MCF 10A (cell line): ENCODE data around the gene EFNA1. TPM values are rescaled to one million over a fixed set of nuclear protein-coding genes. Genes with fewer than 3 reads are reported as not detected.

Experiments
- BruUV-seq: library from RNA; stranded (reverse); fragments of 400-500 nt; replicated peaks from 2 replicates; lab custom pipeline; 2021; lab: Mats Ljungman, UMichigan
- CTCF ChIA-PET: fragments of 300-600 bp; sonication (Branson Sonifier 250); formaldehyde crosslinking; extraction: SDS; loops from one replicate; lab custom pipeline; 2021; ENCODE audit warnings: antibody characterized with exemption, inconsistent platforms; lab: Yijun Ruan, JAX
- POLR2A ChIA-PET: fragments of 300-600, 350-650 bp; sonication (Branson Sonifier 250); formaldehyde crosslinking; extraction: SDS; loops from one replicate; lab custom pipeline; 2020; ENCODE audit warnings: antibody characterized with exemption, inconsistent platforms; lab: Yijun Ruan, JAX
- DNase-seq: peaks from one replicate; pipeline ENCODE4 v3.0.0-alpha.2; 2018; ENCODE audit not compliant: unreplicated experiment
- H3K27ac Mint-ChIP-seq: one replicate; pipeline ENCODE4 v1.8.0; 2022; ENCODE audit warnings: mild to moderate bottlenecking, low read depth, mixed read lengths; ENCODE audit not compliant: unreplicated experiment
- H3K27me3 Mint-ChIP-seq: one replicate; pipeline ENCODE4 v1.8.0; 2022; ENCODE audit warnings: mixed read lengths; ENCODE audit not compliant: insufficient read depth, unreplicated experiment
- H3K36me3 Mint-ChIP-seq: one replicate; pipeline ENCODE4 v1.8.0; 2022; ENCODE audit warnings: mild to moderate bottlenecking, moderate library complexity, mixed read lengths; ENCODE audit not compliant: insufficient read depth, unreplicated experiment
- H3K4me1 Mint-ChIP-seq: one replicate; pipeline ENCODE4 v1.8.0; 2022; ENCODE audit warnings: mixed read lengths; ENCODE audit not compliant: insufficient read depth, unreplicated experiment
- H3K4me3 Mint-ChIP-seq: one replicate; pipeline ENCODE4 v1.8.0; 2022; ENCODE audit warnings: mild to moderate bottlenecking, moderate library complexity, mixed read lengths; ENCODE audit not compliant: unreplicated experiment
- H3K9me3 Mint-ChIP-seq: one replicate; pipeline ENCODE4 v1.8.0; 2022; ENCODE audit warnings: mixed read lengths; ENCODE audit not compliant: unreplicated experiment
- intact Hi-C: fragments of 100-400 bp; cut with micrococcal nuclease; formaldehyde crosslinking; loops from 2 replicates; pipeline ENCODE4 v1.14.1; 2022
- total RNA-seq: library from RNA; stranded (reverse); gene quantifications from 2 replicates; pipeline ENCODE4 v1.2.3, GENCODE V29; 2022
- TF ChIP-seq, protein P1 (sequence below): fragments of 200-600 bp; IDR thresholded peaks from one replicate; pipeline ENCODE4 v1.8.0; 2022; ENCODE audit warnings: antibody characterized with exemption, mild to moderate bottlenecking; ENCODE audit not compliant: unreplicated experiment

EFNA1 gene
- total RNA-seq, 1 experiment from 2014 or later, result 38.9 TPM

DNA sequence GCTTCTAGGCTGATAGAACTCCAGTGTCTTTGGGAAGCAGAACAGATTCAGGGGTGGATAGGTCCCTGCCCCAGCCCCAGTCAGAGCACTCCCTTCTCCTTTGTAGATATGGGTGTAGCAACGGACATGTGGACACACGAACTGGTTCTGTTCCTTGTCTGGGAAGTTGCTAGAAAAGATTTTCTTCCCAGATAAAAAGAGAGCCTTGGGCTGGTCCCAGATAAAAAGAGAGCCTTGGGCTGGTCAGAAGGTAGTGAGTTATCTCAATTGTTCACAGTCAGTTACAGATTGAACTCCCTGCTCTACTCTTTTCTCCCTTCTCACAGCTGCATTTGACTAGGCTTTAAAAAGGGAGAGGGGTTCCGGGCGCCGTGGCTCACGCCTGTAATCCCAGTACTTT is 7.4 kb upstream of the EFNA1 start:
- H3K27ac Mint-ChIP-seq, result no peak overlapping the region
- DNase-seq, result no peak
- CTCF ChIA-PET, result interaction anchor here (0.6 to 6.7 kb wide), 8 partner anchors 24 to 132 kb away, joined by 3 to 58 read pairs (median 8); no protein-coding TSS in a partner anchor
- intact Hi-C loops, result no loop called here
- POLR2A ChIA-PET, result interaction anchor here (1.4 to 11.9 kb wide), 2 partner anchors 9 to 17 kb away, joined by 8 to 238 read pairs; partner anchors contain the start of genes DPM3 and SLC50A1
- TF ChIP-seq, protein P1, sequence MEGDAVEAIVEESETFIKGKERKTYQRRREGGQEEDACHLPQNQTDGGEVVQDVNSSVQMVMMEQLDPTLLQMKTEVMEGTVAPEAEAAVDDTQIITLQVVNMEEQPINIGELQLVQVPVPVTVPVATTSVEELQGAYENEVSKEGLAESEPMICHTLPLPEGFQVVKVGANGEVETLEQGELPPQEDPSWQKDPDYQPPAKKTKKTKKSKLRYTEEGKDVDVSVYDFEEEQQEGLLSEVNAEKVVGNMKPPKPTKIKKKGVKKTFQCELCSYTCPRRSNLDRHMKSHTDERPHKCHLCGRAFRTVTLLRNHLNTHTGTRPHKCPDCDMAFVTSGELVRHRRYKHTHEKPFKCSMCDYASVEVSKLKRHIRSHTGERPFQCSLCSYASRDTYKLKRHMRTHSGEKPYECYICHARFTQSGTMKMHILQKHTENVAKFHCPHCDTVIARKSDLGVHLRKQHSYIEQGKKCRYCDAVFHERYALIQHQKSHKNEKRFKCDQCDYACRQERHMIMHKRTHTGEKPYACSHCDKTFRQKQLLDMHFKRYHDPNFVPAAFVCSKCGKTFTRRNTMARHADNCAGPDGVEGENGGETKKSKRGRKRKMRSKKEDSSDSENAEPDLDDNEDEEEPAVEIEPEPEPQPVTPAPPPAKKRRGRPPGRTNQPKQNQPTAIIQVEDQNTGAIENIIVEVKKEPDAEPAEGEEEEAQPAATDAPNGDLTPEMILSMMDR, result no peak
- H3K36me3 Mint-ChIP-seq, result no peaks in the 10 kb centered on the region
- H3K9me3 Mint-ChIP-seq, result no peaks in the 10 kb centered on the region
- peaks cover 16% of the 10 kb centered on the region for H3K4me1 Mint-ChIP-seq
- H3K4me3 Mint-ChIP-seq, result no peak overlapping the region
- BruUV-seq, result no TSS peak
- no peaks in the 10 kb centered on the region for H3K27me3 Mint-ChIP-seq

DNA sequence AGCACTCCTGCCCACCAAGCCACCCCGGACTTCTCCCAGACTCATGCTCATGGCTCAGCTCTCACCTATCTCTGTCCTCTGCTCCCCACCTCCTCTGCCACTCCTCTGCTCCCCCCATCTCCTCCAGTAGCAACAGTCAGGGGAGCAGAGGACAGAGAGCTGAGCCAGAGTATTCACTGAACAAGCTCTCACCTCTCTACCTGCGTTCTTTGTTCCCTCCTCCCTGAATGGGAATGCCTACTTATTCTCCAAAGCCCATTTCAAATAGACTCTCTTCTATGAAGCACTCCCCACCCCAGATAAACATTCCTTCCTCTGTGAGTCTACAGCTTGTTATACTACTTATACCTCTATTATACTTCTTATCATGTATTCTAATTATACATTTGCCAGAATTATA is 6.4 kb upstream of the EFNA1 start:
- no peaks in the 10 kb centered on the region for H3K9me3 Mint-ChIP-seq
- CTCF ChIA-PET, result interaction anchor here (1.1 to 6.7 kb wide), 5 partner anchors 25 to 48 kb away, joined by 5 to 58 read pairs (median 14); no protein-coding TSS in a partner anchor
- DNase-seq, result no peak
- no peaks in the 10 kb centered on the region for H3K36me3 Mint-ChIP-seq
- no peak overlapping the region for H3K4me3 Mint-ChIP-seq
- BruUV-seq, result no TSS peak
- H3K27ac Mint-ChIP-seq, result no peak overlapping the region
- no peaks in the 10 kb centered on the region for H3K27me3 Mint-ChIP-seq
- POLR2A ChIA-PET, result interaction anchor here (1.0 to 11.9 kb wide), 4 partner anchors 8 to 83 kb away, joined by 3 to 238 read pairs (median 6); partner anchors contain the start of genes DPM3 and SLC50A1
- intact Hi-C loops, result no loop called here
- peaks cover 26% of the 10 kb centered on the region for H3K4me1 Mint-ChIP-seq
- TF ChIP-seq, protein P1, result no peak

DNA sequence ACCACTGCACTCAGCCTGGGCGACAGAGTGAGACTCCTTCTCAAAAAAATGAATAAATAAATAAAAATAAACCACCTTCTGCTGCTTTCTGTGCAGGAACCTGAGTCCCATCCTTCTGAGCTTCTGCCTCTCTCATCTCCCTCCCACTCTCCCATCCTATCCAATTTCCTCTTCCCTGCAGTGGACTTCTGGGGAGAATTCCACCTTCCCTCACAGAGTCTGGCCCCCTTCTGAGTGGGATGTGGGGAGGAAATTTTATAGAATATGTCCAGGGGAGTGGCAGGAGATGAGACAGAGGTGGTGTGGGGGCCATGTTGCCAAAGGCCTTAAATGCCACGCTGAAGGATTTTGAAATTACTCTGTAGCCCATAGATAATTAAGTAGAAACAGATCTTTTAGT is 5.4 kb upstream of the EFNA1 start:
- Mint-ChIP-seq H3K4me3 (no peak overlapping the region), H3K9me3 (no peaks in the 10 kb centered on the region), H3K4me1 (peaks cover 37% of the 10 kb centered on the region), H3K27ac (no peak overlapping the region), H3K27me3 (no peaks in the 10 kb centered on the region), H3K36me3 (peaks cover 6% of the 10 kb centered on the region)
- no TSS peak for BruUV-seq
- intact Hi-C loops, result no loop called here
- ChIA-PET CTCF (interaction anchor here (0.6 to 6.7 kb wide), 8 partner anchors 8 to 71 kb away, joined by 3 to 58 read pairs (median 10); no protein-coding TSS in a partner anchor), POLR2A (interaction anchor here (0.6 to 11.9 kb wide), 4 partner anchors 15 to 45 kb away, joined by 3 to 238 read pairs (median 16); partner anchors contain the start of genes DPM3 and SLC50A1)
- TF ChIP-seq, protein P1, result no peak
- DNase-seq, result no peak

DNA sequence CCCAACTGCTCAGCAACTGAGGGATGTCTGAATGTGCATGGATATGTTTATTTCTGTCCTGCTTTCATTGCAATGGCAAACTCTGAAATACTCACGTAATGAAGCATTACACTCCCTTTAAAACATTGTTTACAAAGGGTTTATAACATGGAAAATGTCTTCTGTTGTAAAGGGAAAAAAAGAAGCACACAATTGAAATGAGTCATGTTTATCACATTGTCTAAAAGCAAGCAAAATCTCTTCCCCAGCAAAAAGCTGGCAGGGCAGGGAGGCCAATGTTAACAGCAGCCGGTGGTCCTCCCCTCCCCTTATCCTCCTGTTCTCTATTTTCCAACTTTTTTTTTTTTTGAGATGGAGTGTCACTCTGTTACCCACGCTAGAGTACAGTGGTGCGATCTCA is 3.9 kb upstream of the EFNA1 start:
- peak overlapping the region; percentile 100 for H3K4me3 Mint-ChIP-seq
- peak overlapping the region; percentile 90 for H3K27ac Mint-ChIP-seq
- ChIA-PET CTCF (interaction anchor here (0.6 to 6.7 kb wide), 8 partner anchors 11 to 207 kb away, joined by 3 to 58 read pairs (median 13); partner anchors contain the start of gene KRTCAP2), POLR2A (interaction anchor here (0.7 to 11.9 kb wide), 12 partner anchors 8 to 1131 kb away, joined by 3 to 238 read pairs (median 5); partner anchors contain the start of genes DPM3, KRTCAP2, SHC1 and SLC50A1)
- no TSS peak for BruUV-seq
- no peaks in the 10 kb centered on the region for H3K9me3 Mint-ChIP-seq
- peaks cover 37% of the 10 kb centered on the region for H3K4me1 Mint-ChIP-seq
- peak; percentile 53 for DNase-seq
- TF ChIP-seq, protein P1, result no peak
- peaks cover 17% of the 10 kb centered on the region for H3K36me3 Mint-ChIP-seq
- intact Hi-C loops, result loop anchor here (1.0 kb wide), 1 partner anchor 30 kb away; no protein-coding TSS in a partner anchor
- no peaks in the 10 kb centered on the region for H3K27me3 Mint-ChIP-seq
